ENCODE data around the gene RNU6-9. TPM values are rescaled to one million over a fixed set of nuclear protein-coding genes. Genes with fewer than 3 reads are reported as not detected.

Gene RNU6-9
- total and polyA plus RNA-seq, 7 donors, result not detected

DNA sequence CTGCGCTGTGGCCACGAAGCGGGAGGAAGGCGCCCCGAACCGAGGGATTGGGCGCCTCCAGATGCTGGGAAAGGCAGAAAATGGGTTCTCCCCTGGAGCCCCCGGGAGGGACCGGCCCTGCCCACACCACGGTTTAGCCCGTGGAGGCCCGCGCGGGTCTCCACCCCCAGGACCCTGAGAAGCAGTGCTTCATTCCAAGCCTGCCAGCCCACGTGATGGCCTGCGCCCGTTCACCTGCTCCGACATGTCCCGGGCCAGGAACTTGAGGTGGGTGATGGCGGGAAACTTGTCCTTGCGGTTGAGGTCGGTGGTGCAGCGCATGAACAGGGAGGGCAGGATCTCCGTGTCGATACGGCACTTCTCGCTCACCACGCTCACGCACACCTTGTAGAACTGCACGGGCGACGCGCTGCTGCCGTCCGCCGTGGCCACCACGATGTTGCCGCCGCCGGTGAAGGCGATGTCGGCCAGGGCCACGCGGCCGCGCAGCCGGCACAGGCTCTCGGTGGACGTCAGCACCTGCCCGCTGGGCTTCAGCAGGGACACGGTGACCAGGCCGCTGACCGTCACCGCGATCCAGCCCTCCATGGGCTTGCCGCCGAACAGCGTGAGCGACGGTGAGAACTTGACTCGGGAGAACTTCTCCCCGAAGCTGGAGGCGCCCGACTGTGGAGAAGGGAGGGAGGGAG lies 7.6 kb upstream of the RNU6-9 start:
- no peaks in the 10 kb centered on the region for H3K4me1 ChIP-seq
- H3K4me3 ChIP-seq, result no peak overlapping the region
- no peaks in the 10 kb centered on the region for H3K9me3 ChIP-seq
- no peak for DNase-seq
- no peak for TF ChIP-seq POLR2A (IDR thresholded peaks at IDR 0.05)
- TF ChIP-seq EP300 (IDR thresholded peaks at IDR 0.05), result no peak
- no peak for TF ChIP-seq POLR2AphosphoS5 (IDR thresholded peaks at IDR 0.05)
- TF ChIP-seq, protein P1, sequence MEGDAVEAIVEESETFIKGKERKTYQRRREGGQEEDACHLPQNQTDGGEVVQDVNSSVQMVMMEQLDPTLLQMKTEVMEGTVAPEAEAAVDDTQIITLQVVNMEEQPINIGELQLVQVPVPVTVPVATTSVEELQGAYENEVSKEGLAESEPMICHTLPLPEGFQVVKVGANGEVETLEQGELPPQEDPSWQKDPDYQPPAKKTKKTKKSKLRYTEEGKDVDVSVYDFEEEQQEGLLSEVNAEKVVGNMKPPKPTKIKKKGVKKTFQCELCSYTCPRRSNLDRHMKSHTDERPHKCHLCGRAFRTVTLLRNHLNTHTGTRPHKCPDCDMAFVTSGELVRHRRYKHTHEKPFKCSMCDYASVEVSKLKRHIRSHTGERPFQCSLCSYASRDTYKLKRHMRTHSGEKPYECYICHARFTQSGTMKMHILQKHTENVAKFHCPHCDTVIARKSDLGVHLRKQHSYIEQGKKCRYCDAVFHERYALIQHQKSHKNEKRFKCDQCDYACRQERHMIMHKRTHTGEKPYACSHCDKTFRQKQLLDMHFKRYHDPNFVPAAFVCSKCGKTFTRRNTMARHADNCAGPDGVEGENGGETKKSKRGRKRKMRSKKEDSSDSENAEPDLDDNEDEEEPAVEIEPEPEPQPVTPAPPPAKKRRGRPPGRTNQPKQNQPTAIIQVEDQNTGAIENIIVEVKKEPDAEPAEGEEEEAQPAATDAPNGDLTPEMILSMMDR (IDR thresholded peaks at IDR 0.05), result no peak
- H3K27me3 ChIP-seq, result no peaks in the 10 kb centered on the region
- no peak overlapping the region for H3K27ac ChIP-seq
- intact Hi-C loops (cut with DNase I), result no loop called here
- 96 to 97% methylated on average over 64 of the region's 64 CpGs for WGBS, 2 donors
- H3K36me3 ChIP-seq, result peaks cover 30 to 91% (median 56%) of the 10 kb centered on the region in 4 donors

DNA sequence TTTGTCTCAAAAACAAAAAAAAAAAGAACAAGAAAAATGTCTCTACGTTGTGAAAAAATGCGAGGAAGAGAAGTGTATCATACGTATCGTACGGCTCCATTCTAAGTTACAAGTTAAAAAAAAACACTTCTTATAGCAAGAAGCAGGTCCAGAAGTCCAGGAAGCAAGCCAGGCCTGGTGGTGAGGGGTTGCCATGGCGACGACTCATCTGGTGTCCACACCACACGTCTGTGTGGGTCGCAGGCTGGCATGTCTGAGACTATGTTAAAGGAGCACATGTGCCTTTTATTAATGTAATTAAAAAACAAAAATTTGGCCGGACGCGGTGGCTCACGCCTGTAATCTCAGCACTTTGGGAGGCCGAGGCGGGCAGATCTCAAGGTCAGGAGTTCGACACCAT lies 6.2 kb upstream of the RNU6-9 start:
- Histone ChIP-seq H3K4me1 (peaks cover 0 to 13% (median 13%) of the 10 kb centered on the region in 4 donors), H3K4me3 (no peak overlapping the region), H3K27me3 (no peaks in the 10 kb centered on the region), H3K36me3 (peaks cover 17 to 77% (median 43%) of the 10 kb centered on the region in 4 donors), H3K9me3 (no peaks in the 10 kb centered on the region), H3K27ac (no peak overlapping the region)
- DNase-seq, result no peak
- intact Hi-C loops (cut with DNase I), result no loop called here
- TF ChIP-seq EP300 (IDR thresholded peaks at IDR 0.05), result no peak
- TF ChIP-seq, protein P1 (IDR thresholded peaks at IDR 0.05), result no peak
- no peak for TF ChIP-seq POLR2AphosphoS5 (IDR thresholded peaks at IDR 0.05)
- TF ChIP-seq POLR2A (IDR thresholded peaks at IDR 0.05), result no peak
- 85 to 88% methylated on average over 16 of the region's 16 CpGs for whole genome bisulfite sequencing, 2 donors

DNA sequence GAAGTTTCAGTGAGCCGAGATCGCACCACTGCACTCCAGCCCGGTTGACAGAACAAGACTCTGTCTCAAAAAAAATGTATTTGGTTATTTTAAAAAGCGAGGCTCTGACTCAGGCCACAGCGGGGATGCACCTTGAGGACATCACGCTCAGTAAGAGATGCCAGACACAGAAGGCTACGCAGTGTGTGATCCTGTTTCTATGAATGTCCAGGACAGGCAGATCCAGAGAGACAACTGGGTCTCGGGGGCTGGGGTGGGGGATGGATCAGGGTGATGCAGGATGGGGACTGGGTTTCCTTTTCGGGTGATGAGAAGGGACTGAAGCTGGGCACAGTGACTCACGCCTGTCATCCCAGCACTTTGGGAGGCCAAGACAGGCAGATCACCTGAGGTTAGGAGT lies 5.7 kb upstream of the RNU6-9 start:
- Histone ChIP-seq H3K4me1 (peaks cover 0 to 16% (median 15%) of the 10 kb centered on the region in 4 donors), H3K27me3 (no peaks in the 10 kb centered on the region), H3K36me3 (peaks cover 14 to 71% (median 40%) of the 10 kb centered on the region in 4 donors), H3K9me3 (no peaks in the 10 kb centered on the region), H3K4me3 (no peak overlapping the region), H3K27ac (no peak overlapping the region)
- TF ChIP-seq POLR2A (IDR thresholded peaks at IDR 0.05) (no peak), EP300 (IDR thresholded peaks at IDR 0.05) (no peak), POLR2AphosphoS5 (IDR thresholded peaks at IDR 0.05) (no peak)
- TF ChIP-seq, protein P1 (IDR thresholded peaks at IDR 0.05), result no peak
- 96 to 97% methylated on average over 10 of the region's 10 CpGs for WGBS, 2 donors
- intact Hi-C loops (cut with DNase I), result no loop called here
- no peak for DNase-seq

DNA sequence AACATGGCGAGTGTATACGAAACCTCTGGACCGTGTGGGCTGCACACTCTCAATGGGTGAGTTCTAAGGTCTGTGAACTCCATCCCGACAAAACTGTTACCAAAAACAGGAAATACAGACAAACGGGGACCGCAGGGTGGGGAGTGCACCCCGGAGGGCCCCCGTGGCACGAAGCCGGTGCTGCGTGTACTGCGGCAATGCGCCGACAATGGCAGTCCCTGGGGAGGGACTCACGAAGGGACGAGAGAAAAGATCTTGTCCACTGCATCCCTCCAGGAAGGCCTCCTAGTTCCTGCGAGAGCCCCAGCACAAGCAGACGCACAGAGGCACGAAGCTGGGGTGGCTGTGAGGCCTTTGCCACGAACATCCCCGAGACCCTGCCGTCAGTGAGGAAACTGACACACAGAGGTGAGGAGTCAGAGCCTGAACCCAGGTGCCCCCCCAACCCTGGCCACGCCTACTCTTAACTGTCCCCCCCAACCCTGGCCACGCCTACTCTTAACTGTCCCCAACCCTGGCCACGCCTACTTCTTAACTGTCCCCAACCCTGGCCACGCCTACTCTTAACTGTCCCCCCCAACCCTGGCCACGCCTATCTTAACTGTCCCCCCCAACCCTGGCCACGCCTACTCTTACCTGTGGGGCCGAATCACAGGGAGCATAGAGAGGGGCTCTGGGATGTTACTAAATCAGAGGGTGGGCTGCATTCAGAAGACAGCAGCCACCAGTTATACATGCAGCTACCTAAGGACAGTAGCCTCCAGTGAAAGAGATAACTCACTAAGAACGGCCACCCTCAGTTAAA lies 4.5 kb upstream of the RNU6-9 start:
- intact Hi-C loops (cut with DNase I), result no loop called here
- Histone ChIP-seq H3K27ac (no peak overlapping the region), H3K27me3 (no peaks in the 10 kb centered on the region), H3K36me3 (peaks cover 9 to 60% (median 34%) of the 10 kb centered on the region in 4 donors), H3K4me1 (peaks cover 0 to 21% (median 17%) of the 10 kb centered on the region in 4 donors), H3K4me3 (no peak overlapping the region), H3K9me3 (no peaks in the 10 kb centered on the region)
- WGBS, 2 donors, result 87 to 93% methylated on average over 30 of the region's 30 CpGs
- no peak for TF ChIP-seq EP300 (IDR thresholded peaks at IDR 0.05)
- TF ChIP-seq, protein P1 (IDR thresholded peaks at IDR 0.05), result no peak
- no peak for TF ChIP-seq POLR2AphosphoS5 (IDR thresholded peaks at IDR 0.05)
- no peak for TF ChIP-seq POLR2A (IDR thresholded peaks at IDR 0.05)
- DNase-seq, result no peak
